ENCODE measurements around the gene PTPN7. TPM values are rescaled to one million over a fixed set of nuclear protein-coding genes. Genes with fewer than 3 reads are reported as not detected.
"Not testable (repeated sequence)": the region's sequence is repeated elsewhere in the genome, so short reads cannot be mapped to it uniquely, and the experiment has no call there.

PTPN7 gene
- total RNA-seq, 1 experiment from 2014 or later: not detected

DNA sequence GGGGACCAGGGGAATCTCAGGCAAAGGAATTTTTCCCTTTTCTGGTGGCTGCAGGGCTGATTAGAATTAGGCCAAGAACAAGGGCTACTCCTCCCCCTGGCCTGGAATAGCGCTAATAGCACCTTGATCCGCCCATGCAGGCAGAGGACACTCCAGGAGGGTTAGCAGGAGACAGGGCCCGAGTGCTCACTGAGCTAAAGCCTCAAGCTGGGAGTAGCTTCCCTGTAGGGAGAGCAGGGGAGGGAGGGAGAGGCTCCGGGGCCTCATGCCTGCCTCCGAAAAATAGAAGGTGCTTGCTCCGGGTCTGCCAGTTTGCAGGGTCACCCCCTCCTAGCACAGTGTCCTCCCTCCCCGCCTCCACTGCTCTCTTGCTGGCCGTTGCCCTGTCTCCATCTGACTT, 3.8 kb downstream of the PTPN7 start:
- DNase-seq (ENCODE audit: low read depth in 1 of 2, low spot score in 2 of 2): no peak
- H3K27ac ChIP-seq: no peak overlapping the region
- no peaks in the 10 kb centered on the region for H3K36me3 ChIP-seq
- H3K4me1 ChIP-seq (replicated peaks): no peaks in the 10 kb centered on the region
- H3K9me3 ChIP-seq (replicated peaks): no peaks in the 10 kb centered on the region
- H3K4me3 ChIP-seq: no peak overlapping the region
- no peaks in the 10 kb centered on the region for H3K27me3 ChIP-seq (replicated peaks)

DNA sequence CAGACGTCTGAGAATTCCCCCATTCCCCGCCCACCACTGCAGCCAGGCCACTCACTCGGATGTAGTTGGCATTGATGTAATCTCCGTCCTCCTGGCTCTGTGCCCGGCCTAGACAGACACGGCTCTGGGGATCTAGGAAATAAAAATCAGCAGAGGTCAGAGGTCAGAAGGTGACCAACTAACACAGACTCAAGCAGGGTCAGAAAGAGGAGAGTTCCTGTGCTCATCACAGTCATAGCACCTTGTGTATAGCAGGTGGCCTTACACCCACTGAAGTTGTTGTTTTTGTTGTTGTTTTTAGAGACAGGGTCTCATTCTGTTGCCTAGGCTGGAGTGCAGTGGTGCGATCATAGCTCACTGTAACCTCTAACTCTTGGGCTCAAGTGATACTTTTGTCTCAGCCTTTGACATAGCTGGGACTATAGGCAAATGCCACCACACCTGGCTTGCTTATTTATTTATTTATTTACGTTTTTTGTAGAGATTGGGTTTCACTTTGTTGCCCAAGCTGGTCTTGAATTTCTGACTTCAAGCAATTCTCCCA, 4.9 kb downstream of the PTPN7 start:
- Histone ChIP-seq H3K27me3 (replicated peaks) (no peaks in the 10 kb centered on the region), H3K4me3 (no peak overlapping the region), H3K36me3 (no peaks in the 10 kb centered on the region), H3K27ac (no peak overlapping the region), H3K9me3 (replicated peaks) (no peaks in the 10 kb centered on the region), H3K4me1 (replicated peaks) (no peaks in the 10 kb centered on the region)
- DNase-seq (ENCODE audit: low read depth in 1 of 2, low spot score in 2 of 2): no peak

DNA sequence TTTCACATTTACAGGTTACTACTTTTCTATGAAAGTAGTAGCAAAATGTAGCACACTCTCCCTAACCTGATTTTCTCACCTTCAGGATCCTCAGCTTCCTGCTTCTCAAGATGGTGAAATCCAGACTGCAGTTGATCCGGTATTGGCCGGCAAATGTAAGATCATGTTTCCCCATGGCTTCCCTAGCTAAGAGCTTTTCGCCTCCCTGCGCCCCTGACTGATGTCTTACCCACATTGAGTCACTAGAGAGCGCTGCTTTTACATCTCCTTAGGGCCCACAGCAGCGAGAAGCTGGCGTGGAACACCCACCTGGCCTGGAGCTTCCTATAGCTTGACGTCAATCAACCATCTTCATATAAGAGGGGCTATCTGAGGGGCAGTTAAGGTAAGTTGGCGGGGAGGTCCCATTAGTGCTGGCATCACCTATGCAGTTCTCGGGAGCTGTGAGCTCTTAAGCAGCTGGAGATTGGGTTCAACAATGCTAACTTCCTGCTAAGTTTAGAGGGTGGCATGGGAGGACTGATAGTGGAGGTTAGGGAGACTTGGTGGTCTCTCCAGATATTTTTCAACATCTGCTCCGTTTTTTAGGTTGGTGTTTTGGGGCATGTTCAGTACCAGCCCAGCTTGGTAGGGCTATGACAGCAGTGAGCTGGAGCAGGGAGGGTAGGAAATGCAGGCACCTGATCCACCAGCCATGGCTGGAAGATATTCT, 5.5 kb downstream of the PTPN7 start:
- DNase-seq (ENCODE audit: low read depth in 1 of 2, low spot score in 2 of 2): no peak
- no peak overlapping the region for H3K27ac ChIP-seq
- no peaks in the 10 kb centered on the region for H3K36me3 ChIP-seq
- H3K9me3 ChIP-seq (replicated peaks): no peaks in the 10 kb centered on the region
- H3K27me3 ChIP-seq (replicated peaks): no peaks in the 10 kb centered on the region
- H3K4me3 ChIP-seq: no peak overlapping the region
- H3K4me1 ChIP-seq (replicated peaks): no peaks in the 10 kb centered on the region

DNA sequence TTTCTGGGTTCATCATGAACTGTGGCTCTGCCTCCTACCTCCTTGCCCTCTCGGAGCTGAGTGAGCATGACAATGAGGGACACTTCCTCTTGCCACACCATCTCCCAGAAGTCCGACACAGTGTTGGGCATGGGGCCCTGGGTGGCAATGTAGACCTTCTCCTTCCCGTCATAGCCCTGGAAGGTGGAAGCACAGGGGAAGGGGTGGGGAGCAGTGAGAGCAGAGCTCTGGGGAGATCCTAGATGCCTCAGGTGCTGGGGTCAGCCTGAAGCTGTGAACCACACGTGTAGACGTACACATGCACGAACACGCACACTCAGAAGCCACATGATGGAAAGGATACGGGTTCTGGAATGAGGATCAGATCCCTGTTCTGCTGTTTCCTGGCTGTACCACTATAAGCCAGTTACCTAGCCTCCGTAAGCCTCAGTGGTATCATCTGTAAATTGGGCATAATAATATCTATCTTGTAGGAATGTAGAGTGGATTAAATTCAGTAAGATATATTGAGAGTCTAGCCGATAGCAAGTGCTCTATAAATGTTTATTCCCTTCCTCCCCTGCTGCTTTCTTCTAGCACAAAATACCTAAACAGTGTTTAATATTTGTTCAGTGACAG, 6.1 kb downstream of the PTPN7 start:
- no peak overlapping the region for H3K27ac ChIP-seq

DNA sequence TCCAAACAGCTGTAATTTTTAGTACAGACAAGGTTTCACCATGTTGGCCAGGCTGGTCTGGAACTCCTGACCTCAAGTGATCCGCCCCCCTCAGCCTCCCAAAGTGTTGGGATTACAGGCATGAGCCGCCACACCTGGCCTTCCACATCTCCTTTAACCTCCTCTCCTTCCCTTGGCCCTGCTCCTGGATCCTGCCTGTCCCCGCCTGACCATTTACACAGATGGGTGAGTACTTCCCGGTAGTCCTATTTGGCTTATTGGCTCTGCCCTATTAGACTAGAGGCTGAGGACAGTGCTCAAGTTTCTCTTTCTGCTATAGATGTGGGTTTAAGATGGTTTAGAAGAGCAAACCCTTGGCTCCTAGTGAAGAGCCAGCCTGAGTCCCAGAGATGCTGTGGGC, 7.1 kb downstream of the PTPN7 start:
- Histone ChIP-seq H3K9me3 (replicated peaks) (no peaks in the 10 kb centered on the region), H3K4me1 (replicated peaks) (no peaks in the 10 kb centered on the region), H3K4me3 (no peak overlapping the region), H3K27ac (no peak overlapping the region), H3K27me3 (replicated peaks) (no peaks in the 10 kb centered on the region), H3K36me3 (no peaks in the 10 kb centered on the region)
- no peak for DNase-seq (ENCODE audit: low read depth in 1 of 2, low spot score in 2 of 2)

More for the DNA sequence above, 6.1 kb downstream of the PTPN7 start:
- no peaks in the 10 kb centered on the region for H3K4me1 ChIP-seq (replicated peaks)
- H3K27me3 ChIP-seq (replicated peaks): no peaks in the 10 kb centered on the region
- no peak for DNase-seq (ENCODE audit: low read depth in 1 of 2, low spot score in 2 of 2)
- H3K36me3 ChIP-seq: no peaks in the 10 kb centered on the region
- H3K9me3 ChIP-seq (replicated peaks): no peaks in the 10 kb centered on the region
- no peak overlapping the region for H3K4me3 ChIP-seq

DNA sequence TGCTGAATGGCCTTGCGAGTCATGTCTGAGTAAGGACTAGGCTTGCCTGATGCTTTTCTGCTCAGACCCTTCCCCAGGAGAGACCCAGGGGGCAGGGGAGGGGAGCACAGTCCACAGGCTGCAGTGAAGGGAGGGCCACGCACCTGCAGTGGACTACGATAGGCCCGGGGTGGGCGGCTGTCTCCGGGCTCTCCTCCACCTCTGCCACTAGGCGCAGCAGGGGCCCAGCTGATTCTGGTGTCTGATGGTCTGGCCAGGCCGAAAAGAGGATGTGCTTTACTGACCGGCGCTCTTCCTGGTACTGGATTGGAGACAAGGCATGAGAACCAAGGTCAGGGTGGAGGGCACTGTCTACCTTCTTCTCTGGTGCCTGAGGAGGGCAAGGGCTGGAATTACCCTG, 8.0 kb downstream of the PTPN7 start:
- DNase-seq (ENCODE audit: low read depth in 1 of 2, low spot score in 2 of 2): no peak
- H3K9me3 ChIP-seq (replicated peaks): no peaks in the 10 kb centered on the region
- no peaks in the 10 kb centered on the region for H3K27me3 ChIP-seq (replicated peaks)
- no peak overlapping the region for H3K4me3 ChIP-seq
- H3K36me3 ChIP-seq: no peaks in the 10 kb centered on the region
- no peaks in the 10 kb centered on the region for H3K4me1 ChIP-seq (replicated peaks)
- H3K27ac ChIP-seq: no peak overlapping the region

DNA sequence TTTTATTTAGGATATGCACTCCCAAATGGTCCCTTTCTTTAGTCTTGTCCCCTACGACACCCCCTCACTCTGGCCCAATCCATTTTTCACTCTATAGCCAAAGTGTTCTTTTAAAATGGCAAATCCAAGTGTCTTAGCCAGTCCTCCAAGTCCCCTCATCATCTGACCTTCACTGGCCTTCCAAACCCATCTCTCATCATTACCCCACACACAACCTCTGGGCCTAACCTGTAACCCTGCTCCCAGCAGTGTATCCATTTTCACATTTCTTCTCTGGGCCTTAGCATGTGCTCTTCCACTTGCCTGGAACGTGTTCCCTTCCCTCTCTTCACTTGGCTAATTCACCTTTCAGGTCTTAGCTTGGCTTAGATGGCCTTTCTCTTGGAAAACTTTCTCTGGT, 9.4 kb downstream of the PTPN7 start:
- no peak overlapping the region for H3K27ac ChIP-seq
- H3K4me3 ChIP-seq: no peak overlapping the region
- no peak for DNase-seq (ENCODE audit: low read depth in 1 of 2, low spot score in 2 of 2)
- no peaks in the 10 kb centered on the region for H3K27me3 ChIP-seq (replicated peaks)
- H3K4me1 ChIP-seq (replicated peaks): no peaks in the 10 kb centered on the region
- no peaks in the 10 kb centered on the region for H3K36me3 ChIP-seq
- no peaks in the 10 kb centered on the region for H3K9me3 ChIP-seq (replicated peaks)

DNA sequence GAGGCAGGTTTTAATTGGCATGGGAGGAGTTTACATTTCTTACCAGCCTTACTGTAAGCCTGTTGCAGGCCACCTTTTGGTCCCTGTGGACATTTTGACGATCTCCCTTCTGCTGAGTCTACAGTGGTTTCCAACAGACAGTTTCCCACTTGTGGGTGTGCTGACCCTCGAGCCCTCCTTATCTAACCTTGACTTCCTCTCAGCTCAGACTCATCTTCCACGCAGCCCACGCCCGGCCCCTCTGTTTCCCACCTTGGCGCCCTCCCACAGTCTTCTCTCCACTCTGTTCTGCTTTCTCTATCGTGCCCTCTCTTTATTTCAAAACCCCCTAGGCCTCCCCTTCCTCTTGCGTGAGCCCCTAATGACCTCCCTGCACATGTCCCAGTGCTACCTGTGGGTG, 9.8 kb downstream of the PTPN7 start:
- no peaks in the 10 kb centered on the region for H3K27me3 ChIP-seq (replicated peaks)
- DNase-seq (ENCODE audit: low read depth in 1 of 2, low spot score in 2 of 2): no peak
- no peak overlapping the region for H3K27ac ChIP-seq
- no peaks in the 10 kb centered on the region for H3K4me1 ChIP-seq (replicated peaks)
- no peaks in the 10 kb centered on the region for H3K36me3 ChIP-seq
- H3K9me3 ChIP-seq (replicated peaks): no peaks in the 10 kb centered on the region
- no peak overlapping the region for H3K4me3 ChIP-seq

DNA sequence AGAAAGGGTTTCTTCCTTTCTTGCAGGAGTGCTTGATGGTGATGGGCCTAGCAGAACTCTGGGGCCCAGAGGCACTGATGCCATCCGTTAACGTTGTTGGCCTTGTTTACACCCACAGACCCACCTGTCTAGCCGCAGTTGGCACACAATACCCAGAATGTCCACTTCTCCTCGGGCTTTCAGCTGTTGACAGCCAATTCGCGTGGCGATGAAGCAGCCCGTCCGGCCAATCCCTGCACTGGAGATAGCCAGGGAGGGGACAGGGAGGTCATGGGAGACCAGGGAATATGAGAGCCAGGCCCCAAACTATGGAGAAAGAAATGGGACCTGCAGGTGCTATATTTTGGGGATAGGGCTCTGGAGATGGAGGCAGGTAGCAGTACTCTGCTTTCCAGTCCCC, 10.2 kb downstream of the PTPN7 start:
- Histone ChIP-seq H3K4me3 (no peak overlapping the region), H3K27ac (no peak overlapping the region), H3K4me1 (replicated peaks) (peaks cover 3% of the 10 kb centered on the region), H3K27me3 (replicated peaks) (no peaks in the 10 kb centered on the region), H3K36me3 (no peaks in the 10 kb centered on the region), H3K9me3 (replicated peaks) (no peaks in the 10 kb centered on the region)
- no peak for DNase-seq (ENCODE audit: low read depth in 1 of 2, low spot score in 2 of 2)

DNA sequence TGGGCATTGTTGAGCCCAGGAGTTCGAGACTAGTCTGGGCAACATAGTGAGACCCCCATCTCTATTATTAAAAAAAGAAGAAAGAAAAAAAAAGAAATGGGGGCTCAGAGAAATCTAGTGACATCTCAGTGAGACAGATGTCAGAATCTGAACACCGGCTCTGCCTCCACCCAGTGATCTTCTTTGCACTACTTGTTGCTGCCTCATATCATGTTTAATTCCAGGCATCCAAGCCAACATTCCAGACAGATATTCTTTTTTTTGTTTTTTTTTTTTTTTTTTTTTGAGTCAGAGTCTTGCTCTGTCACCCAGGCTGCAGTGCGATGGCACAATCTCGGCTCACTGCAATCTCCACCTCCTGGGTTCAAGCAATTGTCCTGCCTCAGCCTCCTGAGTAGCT, 10.8 kb downstream of the PTPN7 start:
- Histone ChIP-seq H3K4me3 (no peak overlapping the region), H3K27me3 (replicated peaks) (no peaks in the 10 kb centered on the region), H3K9me3 (replicated peaks) (no peaks in the 10 kb centered on the region; the same call in 1 of the 2 replicates), H3K36me3 (peaks cover 4% of the 10 kb centered on the region; the same call in 1 of the 2 replicates), H3K4me1 (replicated peaks) (peaks cover 9% of the 10 kb centered on the region), H3K27ac (no peak overlapping the region)
- DNase-seq (ENCODE audit: low read depth in 1 of 2, low spot score in 2 of 2): no peak

DNA sequence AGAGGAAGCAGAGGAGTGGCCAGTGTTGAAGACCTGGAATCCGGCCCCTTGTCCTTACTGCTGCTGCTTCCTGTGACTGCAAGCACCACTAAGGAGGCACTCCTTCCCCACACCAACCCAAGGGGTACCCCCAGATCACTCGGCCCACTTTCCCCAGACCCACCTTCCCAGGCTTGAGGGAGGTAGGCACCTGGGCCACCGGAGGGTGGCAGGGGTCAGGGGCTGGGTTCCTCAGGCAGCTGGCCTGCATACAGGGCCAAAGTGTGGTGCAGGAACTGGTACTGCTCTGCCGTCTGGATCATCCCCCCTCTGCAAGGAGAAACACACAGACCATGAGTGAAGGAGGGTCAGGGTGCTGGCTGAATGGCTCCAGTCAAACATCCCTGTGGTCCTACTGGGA, 12.0 kb downstream of the PTPN7 start:
- Histone ChIP-seq H3K4me1 (replicated peaks) (peaks cover 16% of the 10 kb centered on the region), H3K27ac (no peak overlapping the region), H3K4me3 (no peak overlapping the region), H3K36me3 (peaks cover 15% of the 10 kb centered on the region), H3K27me3 (replicated peaks) (no peaks in the 10 kb centered on the region), H3K9me3 (replicated peaks) (no peaks in the 10 kb centered on the region; the same call in 1 of the 2 replicates)
- DNase-seq (ENCODE audit: low read depth in 1 of 2, low spot score in 2 of 2): no peak

DNA sequence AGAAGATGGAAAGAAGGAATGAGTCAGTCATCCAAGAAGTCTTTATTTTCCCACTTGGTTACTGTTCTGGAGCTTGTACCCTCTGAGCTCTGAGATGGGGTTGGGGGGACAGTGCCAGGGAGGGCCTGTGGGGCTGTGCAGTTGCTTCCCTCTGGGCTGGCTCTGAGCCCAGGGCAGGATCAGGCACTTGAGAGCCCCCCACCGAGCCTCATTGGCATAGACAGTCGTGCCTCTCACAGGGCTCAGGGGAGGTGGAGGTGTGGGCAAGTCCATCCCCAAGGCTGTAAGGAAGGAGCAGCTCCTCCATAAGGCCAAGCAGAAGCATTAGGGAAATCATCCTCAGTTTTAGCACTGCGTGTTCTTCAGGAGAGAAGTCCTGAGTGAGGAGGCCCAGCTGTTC, 13.4 kb downstream of the PTPN7 start:
- no peak overlapping the region for H3K4me3 ChIP-seq

DNA sequence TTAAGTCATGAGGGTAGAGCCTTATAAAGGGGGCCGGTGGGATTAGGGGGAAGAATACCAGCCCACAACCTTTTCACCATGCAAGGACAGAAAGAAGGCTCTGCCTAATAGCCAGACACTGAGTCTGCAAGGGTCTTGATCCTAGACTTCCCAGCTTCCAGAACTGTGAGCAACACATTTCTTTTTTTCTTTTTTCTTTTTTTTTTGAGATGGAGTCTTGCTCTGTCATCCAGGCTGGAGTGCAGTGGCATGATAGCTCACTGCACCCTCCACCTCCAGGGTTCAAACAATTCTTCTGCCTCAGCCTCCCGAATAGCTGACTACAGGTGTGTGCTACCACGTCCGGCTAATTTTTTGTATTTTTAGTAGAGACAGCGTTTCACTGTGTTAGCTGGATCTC, 14.1 kb downstream of the PTPN7 start:
- no peaks in the 10 kb centered on the region for H3K27me3 ChIP-seq (replicated peaks)
- H3K4me3 ChIP-seq: no peak overlapping the region
- no peak for DNase-seq (ENCODE audit: low read depth in 1 of 2, low spot score in 2 of 2)
- peaks cover 28% of the 10 kb centered on the region for H3K36me3 ChIP-seq
- no peaks in the 10 kb centered on the region; the same call in 1 of the 2 replicates for H3K9me3 ChIP-seq (replicated peaks)
- peaks cover 23% of the 10 kb centered on the region for H3K4me1 ChIP-seq (replicated peaks)
- no peak overlapping the region for H3K27ac ChIP-seq

More for the DNA sequence above, 13.4 kb downstream of the PTPN7 start:
- Histone ChIP-seq H3K27me3 (replicated peaks) (no peaks in the 10 kb centered on the region), H3K4me1 (replicated peaks) (peaks cover 23% of the 10 kb centered on the region), H3K36me3 (peaks cover 28% of the 10 kb centered on the region), H3K27ac (no peak overlapping the region), H3K9me3 (replicated peaks) (no peaks in the 10 kb centered on the region; the same call in 1 of the 2 replicates)
- DNase-seq (ENCODE audit: low read depth in 1 of 2, low spot score in 2 of 2): no peak

DNA sequence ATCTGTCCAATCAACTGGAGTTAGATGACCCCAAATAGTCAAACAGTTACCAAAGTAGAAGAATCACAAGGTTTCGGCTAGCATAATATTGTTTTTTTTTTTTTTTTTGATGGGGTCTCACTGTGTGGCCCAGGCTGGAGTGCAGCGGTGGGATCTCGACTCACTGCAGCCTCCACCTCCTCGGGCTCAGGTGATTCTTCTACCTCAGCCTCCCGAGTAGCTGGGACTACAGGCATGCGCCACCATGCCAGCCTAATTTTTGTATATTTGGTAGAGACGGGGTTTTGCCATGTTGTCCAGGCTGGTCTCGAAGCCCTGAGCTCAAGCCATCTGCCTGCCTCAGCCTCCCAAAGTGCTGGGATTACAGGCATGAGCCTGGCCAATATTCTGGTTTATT, 14.7 kb downstream of the PTPN7 start:
- H3K27me3 ChIP-seq (replicated peaks); H3K27ac ChIP-seq; H3K4me3 ChIP-seq; H3K9me3 ChIP-seq (replicated peaks); DNase-seq (ENCODE audit: low read depth in 1 of 2, low spot score in 2 of 2): not testable (repeated sequence)
- Histone ChIP-seq H3K36me3 (peaks cover 28% of the 10 kb centered on the region), H3K4me1 (replicated peaks) (peaks cover 23% of the 10 kb centered on the region)

All from SJSA1 (cell line).